ENCODE data around the gene JAKMIP3.

JAKMIP3 gene

DNA sequence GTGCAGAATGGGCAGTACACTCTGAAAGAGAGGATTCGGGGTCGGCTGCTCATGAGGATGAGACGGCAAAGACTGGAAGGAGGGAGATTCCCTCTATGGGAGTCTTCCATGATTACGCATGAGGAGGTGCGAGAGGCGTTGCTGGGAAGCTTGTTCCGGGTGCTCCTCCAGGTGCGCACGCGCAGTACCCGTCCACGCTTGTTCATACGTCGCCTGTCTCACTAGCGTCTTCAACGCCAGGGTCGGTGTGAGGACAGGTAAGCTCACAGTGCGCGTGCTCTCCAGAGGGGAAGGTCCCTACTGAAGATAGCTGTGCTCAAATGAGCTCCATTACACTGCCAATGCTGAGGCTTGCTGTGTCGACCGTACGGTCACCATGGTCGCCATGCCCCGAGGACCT, 44.7 kb upstream of the JAKMIP3 start:
- H3K4me1 ChIP-seq (ENCODE audit: control insufficient read depth, insufficient read depth, low read length): no peaks in the 10 kb centered on the region
- no peaks in the 10 kb centered on the region for H3K9me3 ChIP-seq (ENCODE audit: control insufficient read depth, insufficient read depth, low read depth, low read length)
- H3K36me3 ChIP-seq (ENCODE audit: control insufficient read depth in 2 of 2, insufficient read depth in 1 of 2, low read length in 2 of 2): no peaks in the 10 kb centered on the region
- H3K27ac ChIP-seq (ENCODE audit: extremely low read depth, low read depth, low read length): no peak overlapping the region
- ChIA-PET POLR2A (no interaction called here), CTCF (interaction anchor here (1.2 to 2.2 kb wide), 2 partner anchors 121 to 135 kb away, joined by 4 to 7 read pairs; no protein-coding TSS in a partner anchor)
- no peak overlapping the region for H3K4me3 ChIP-seq (ENCODE audit: low read depth, low read length)
- TF ChIP-seq, protein P1, sequence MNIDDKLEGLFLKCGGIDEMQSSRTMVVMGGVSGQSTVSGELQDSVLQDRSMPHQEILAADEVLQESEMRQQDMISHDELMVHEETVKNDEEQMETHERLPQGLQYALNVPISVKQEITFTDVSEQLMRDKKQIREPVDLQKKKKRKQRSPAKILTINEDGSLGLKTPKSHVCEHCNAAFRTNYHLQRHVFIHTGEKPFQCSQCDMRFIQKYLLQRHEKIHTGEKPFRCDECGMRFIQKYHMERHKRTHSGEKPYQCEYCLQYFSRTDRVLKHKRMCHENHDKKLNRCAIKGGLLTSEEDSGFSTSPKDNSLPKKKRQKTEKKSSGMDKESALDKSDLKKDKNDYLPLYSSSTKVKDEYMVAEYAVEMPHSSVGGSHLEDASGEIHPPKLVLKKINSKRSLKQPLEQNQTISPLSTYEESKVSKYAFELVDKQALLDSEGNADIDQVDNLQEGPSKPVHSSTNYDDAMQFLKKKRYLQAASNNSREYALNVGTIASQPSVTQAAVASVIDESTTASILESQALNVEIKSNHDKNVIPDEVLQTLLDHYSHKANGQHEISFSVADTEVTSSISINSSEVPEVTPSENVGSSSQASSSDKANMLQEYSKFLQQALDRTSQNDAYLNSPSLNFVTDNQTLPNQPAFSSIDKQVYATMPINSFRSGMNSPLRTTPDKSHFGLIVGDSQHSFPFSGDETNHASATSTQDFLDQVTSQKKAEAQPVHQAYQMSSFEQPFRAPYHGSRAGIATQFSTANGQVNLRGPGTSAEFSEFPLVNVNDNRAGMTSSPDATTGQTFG (tag by site-specific recombination; IDR thresholded peaks at IDR 0.05; ENCODE audit: borderline replicate concordance): no peak
- no peak for TF ChIP-seq ZNF140 (tag by site-specific recombination; IDR thresholded peaks at IDR 0.05)
- no peak for TF ChIP-seq ZNF624 (tag by site-specific recombination; IDR thresholded peaks at IDR 0.05)

DNA sequence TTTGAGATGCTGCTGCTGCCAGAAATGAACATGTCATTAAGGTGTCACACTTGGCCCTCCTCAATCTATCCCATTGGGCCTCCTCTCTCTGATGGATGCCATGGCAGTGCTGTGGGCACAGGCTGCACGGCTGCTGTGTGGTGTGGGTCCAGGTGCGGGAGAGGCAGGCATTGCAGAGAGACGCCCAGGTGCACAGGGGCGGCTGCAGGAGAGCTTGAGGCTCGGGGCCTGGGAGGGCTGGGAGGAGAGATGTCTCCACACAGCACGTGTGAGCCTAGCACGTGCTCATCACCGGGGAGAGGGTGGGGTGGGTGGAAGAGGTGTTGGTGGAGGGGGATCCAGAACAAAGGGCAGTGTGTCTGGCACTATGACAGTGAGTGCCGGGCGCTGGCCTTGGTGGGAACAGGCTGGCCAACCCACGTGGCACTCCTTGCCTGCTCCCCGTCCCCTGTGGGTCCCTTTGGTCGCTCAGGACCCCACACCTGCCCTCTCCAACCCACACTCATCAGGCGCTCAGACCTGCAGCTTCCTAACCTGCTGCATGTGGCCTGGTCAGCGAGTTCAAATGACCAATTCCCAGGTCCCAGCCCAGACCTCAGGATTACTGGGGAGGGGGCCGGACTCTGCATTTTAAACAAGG, 44.1 kb upstream of the JAKMIP3 start:
- POLR2A ChIA-PET: no interaction called here
- no peak overlapping the region for H3K27ac ChIP-seq (ENCODE audit: extremely low read depth, low read depth, low read length)
- TF ChIP-seq ZNF776 (tag by site-specific recombination; IDR thresholded peaks at IDR 0.05; ENCODE audit: borderline replicate concordance) (no peak), MZF1 (tag by site-specific recombination; IDR thresholded peaks at IDR 0.05; ENCODE audit: borderline replicate concordance) (no peak), ZNF626 (tag by site-specific recombination; IDR thresholded peaks at IDR 0.05) (no peak), ZNF37A (tag by site-specific recombination; IDR thresholded peaks at IDR 0.05) (no peak), ZNF19 (tag by site-specific recombination; IDR thresholded peaks at IDR 0.05; ENCODE audit: low read depth) (no peak), KLF9 (tag by site-specific recombination; IDR thresholded peaks at IDR 0.05; ENCODE audit: low read depth) (no peak), ZNF600 (tag by site-specific recombination; IDR thresholded peaks at IDR 0.05) (no peak), TCF7L2 (IDR thresholded peaks at IDR 0.05; ENCODE audit: borderline replicate concordance, low read depth, low read length) (no peak), HOXA7 (CRISPR knock-in tag; IDR thresholded peaks at IDR 0.05; ENCODE audit: borderline replicate concordance) (no peak), ZNF366 (tag by site-specific recombination; conservative IDR thresholded peaks at IDR 0.05) (no peak), GLIS2 (tag by site-specific recombination; IDR thresholded peaks at IDR 0.05) (no peak), MYNN (tag by site-specific recombination; IDR thresholded peaks at IDR 0.05; ENCODE audit: borderline replicate concordance) (no peak), PRDM1 (tag by site-specific recombination; IDR thresholded peaks at IDR 0.05) (no peak), ZNF514 (tag by site-specific recombination; IDR thresholded peaks at IDR 0.05) (no peak), EGR2 (tag by site-specific recombination; IDR thresholded peaks at IDR 0.05; ENCODE audit: low read depth) (no peak)
- TF ChIP-seq, protein P2, sequence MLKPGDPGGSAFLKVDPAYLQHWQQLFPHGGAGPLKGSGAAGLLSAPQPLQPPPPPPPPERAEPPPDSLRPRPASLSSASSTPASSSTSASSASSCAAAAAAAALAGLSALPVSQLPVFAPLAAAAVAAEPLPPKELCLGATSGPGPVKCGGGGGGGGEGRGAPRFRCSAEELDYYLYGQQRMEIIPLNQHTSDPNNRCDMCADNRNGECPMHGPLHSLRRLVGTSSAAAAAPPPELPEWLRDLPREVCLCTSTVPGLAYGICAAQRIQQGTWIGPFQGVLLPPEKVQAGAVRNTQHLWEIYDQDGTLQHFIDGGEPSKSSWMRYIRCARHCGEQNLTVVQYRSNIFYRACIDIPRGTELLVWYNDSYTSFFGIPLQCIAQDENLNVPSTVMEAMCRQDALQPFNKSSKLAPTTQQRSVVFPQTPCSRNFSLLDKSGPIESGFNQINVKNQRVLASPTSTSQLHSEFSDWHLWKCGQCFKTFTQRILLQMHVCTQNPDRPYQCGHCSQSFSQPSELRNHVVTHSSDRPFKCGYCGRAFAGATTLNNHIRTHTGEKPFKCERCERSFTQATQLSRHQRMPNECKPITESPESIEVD (tag by site-specific recombination; IDR thresholded peaks at IDR 0.05): no peak
- TF ChIP-seq, protein P3, sequence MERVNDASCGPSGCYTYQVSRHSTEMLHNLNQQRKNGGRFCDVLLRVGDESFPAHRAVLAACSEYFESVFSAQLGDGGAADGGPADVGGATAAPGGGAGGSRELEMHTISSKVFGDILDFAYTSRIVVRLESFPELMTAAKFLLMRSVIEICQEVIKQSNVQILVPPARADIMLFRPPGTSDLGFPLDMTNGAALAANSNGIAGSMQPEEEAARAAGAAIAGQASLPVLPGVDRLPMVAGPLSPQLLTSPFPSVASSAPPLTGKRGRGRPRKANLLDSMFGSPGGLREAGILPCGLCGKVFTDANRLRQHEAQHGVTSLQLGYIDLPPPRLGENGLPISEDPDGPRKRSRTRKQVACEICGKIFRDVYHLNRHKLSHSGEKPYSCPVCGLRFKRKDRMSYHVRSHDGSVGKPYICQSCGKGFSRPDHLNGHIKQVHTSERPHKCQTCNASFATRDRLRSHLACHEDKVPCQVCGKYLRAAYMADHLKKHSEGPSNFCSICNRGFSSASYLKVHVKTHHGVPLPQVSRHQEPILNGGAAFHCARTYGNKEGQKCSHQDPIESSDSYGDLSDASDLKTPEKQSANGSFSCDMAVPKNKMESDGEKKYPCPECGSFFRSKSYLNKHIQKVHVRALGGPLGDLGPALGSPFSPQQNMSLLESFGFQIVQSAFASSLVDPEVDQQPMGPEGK (tag by site-specific recombination; IDR thresholded peaks at IDR 0.05): no peak
- H3K4me1 ChIP-seq (ENCODE audit: control insufficient read depth, insufficient read depth, low read length): no peaks in the 10 kb centered on the region
- CTCF ChIA-PET: interaction anchor here (1.2 to 2.2 kb wide), 3 partner anchors 9 to 136 kb away, joined by 4 to 7 read pairs (median 6); no protein-coding TSS in a partner anchor
- no peak overlapping the region for H3K4me3 ChIP-seq (ENCODE audit: low read depth, low read length)
- no peaks in the 10 kb centered on the region for H3K9me3 ChIP-seq (ENCODE audit: control insufficient read depth, insufficient read depth, low read depth, low read length)
- H3K36me3 ChIP-seq (ENCODE audit: control insufficient read depth in 2 of 2, insufficient read depth in 1 of 2, low read length in 2 of 2): no peaks in the 10 kb centered on the region

All from HEK293 (cell line).